ENCODE measurements around the gene TULP4.

The TULP4 gene

DNA sequence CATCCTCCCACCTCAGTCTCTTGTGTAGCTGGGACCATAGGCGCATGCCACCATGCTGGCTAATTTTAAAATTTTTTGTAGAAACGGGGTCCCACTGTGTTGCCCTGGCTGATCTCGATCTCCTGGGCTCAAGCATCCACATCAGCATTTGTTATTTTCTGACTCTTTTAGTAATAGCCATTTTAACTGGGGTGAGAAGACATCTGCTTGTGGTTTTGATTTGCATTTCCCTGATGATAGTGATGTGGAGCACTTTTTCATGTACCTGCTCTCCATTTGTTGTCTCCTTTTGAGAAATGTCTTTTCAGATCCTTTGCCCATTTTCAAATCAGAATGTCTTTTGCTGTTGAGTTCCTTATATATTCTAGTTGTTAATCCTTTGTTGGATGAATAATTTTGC lies 22.2 kb upstream of the TULP4 start:
- Histone ChIP-seq H3K79me1 (replicated peaks; ENCODE audit: low read length, poor library complexity, severe bottlenecking) (peaks cover 38% of the 10 kb centered on the region), H3K4me2 (ENCODE audit: low read length, poor library complexity, severe bottlenecking) (no peak overlapping the region), H3K27ac (ENCODE audit: low read length, poor library complexity, severe bottlenecking) (no peak overlapping the region), H4K8ac (ENCODE audit: low read length) (no peak overlapping the region), H3K9ac (ENCODE audit: low read length) (no peak overlapping the region), H3K18ac (ENCODE audit: low read depth in 1 of 2, low read length in 2 of 2) (no peak overlapping the region), H3K14ac (ENCODE audit: low read length in 2 of 2) (no peak overlapping the region), H3K4me3 (ENCODE audit: insufficient read depth in 1 of 2, low read depth in 1 of 2, low read length in 2 of 2) (no peak overlapping the region), H2AK5ac (ENCODE audit: low read length, severe bottlenecking) (no peak overlapping the region), H3K23ac (ENCODE audit: low read length in 2 of 2) (peak overlapping the region in 1 of 2 experiments; percentile 78), H2BK5ac (ENCODE audit: low read depth, low read length, poor library complexity, severe bottlenecking) (no peak overlapping the region), H2BK15ac (ENCODE audit: low read depth, poor library complexity, severe bottlenecking) (no peak overlapping the region), H3K9me3 (ENCODE audit: control insufficient read depth, low read length) (no peaks in the 10 kb centered on the region), H4K91ac (ENCODE audit: low read length) (no peak overlapping the region), H3K4me1 (ENCODE audit: control insufficient read depth, insufficient read depth, low read depth, low read length) (peaks cover 3% of the 10 kb centered on the region), H3K27me3 (ENCODE audit: control insufficient read depth in 1 of 2, insufficient read depth in 1 of 2, low read length in 2 of 2) (no peaks in the 10 kb centered on the region), H2BK12ac (ENCODE audit: low read length in 2 of 2) (no peak overlapping the region), H3K4ac (ENCODE audit: low read depth in 1 of 2, low read length in 2 of 2) (no peak overlapping the region), H3K36me3 (ENCODE audit: control insufficient read depth in 1 of 2, insufficient read depth in 2 of 2, low read depth in 1 of 2, low read length in 2 of 2) (peaks cover 3 to 8% of the 10 kb centered on the region in 2 experiments), H2BK120ac (ENCODE audit: low read depth, low read length) (no peak overlapping the region), H2AFZ (ENCODE audit: low read depth, low read length) (no peak overlapping the region)
- 100% methylated on average over 3 of the region's 3 CpGs for WGBS
- DNase-seq: no peak

DNA sequence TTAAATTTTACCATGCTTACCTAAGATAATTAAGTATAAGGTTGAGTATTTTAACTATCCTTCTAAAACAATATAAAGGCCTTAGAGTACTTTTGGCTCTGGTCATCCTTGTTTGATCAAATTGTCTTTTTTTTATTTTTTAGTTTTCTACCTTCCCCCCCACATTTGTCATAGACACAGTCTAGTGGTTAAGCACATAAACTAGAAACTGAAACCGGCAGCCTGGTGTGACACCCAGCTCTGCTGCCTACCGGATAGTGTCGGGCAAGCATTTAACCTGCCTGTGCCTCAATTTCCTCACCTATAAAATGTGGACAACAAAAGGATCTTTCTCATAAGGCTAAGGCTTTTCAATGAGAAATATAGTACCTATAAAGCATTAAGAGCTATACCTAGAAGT lies 21.6 kb upstream of the TULP4 start:
- Histone ChIP-seq H3K79me1 (replicated peaks; ENCODE audit: low read length, poor library complexity, severe bottlenecking) (peaks cover 36% of the 10 kb centered on the region), H3K18ac (ENCODE audit: low read depth in 1 of 2, low read length in 2 of 2) (no peak overlapping the region), H3K27ac (ENCODE audit: low read length, poor library complexity, severe bottlenecking) (no peak overlapping the region), H2AK5ac (ENCODE audit: low read length, severe bottlenecking) (no peak overlapping the region), H3K4me3 (ENCODE audit: insufficient read depth in 1 of 2, low read depth in 1 of 2, low read length in 2 of 2) (no peak overlapping the region), H3K4ac (ENCODE audit: low read depth in 1 of 2, low read length in 2 of 2) (no peak overlapping the region), H2BK5ac (ENCODE audit: low read depth, low read length, poor library complexity, severe bottlenecking) (no peak overlapping the region), H4K8ac (ENCODE audit: low read length) (no peak overlapping the region), H2AFZ (ENCODE audit: low read depth, low read length) (no peak overlapping the region), H3K14ac (ENCODE audit: low read length in 2 of 2) (no peak overlapping the region), H3K9me3 (ENCODE audit: control insufficient read depth, low read length) (no peaks in the 10 kb centered on the region), H3K9ac (ENCODE audit: low read length) (no peak overlapping the region), H4K91ac (ENCODE audit: low read length) (no peak overlapping the region), H3K27me3 (ENCODE audit: control insufficient read depth in 1 of 2, insufficient read depth in 1 of 2, low read length in 2 of 2) (no peaks in the 10 kb centered on the region), H3K4me1 (ENCODE audit: control insufficient read depth, insufficient read depth, low read depth, low read length) (peaks cover 2% of the 10 kb centered on the region), H2BK120ac (ENCODE audit: low read depth, low read length) (no peak overlapping the region), H3K4me2 (ENCODE audit: low read length, poor library complexity, severe bottlenecking) (no peak overlapping the region), H3K23ac (ENCODE audit: low read length in 2 of 2) (no peak overlapping the region), H2BK12ac (ENCODE audit: low read length in 2 of 2) (no peak overlapping the region), H2BK15ac (ENCODE audit: low read depth, poor library complexity, severe bottlenecking) (no peak overlapping the region), H3K36me3 (ENCODE audit: control insufficient read depth in 1 of 2, insufficient read depth in 2 of 2, low read depth in 1 of 2, low read length in 2 of 2) (peaks cover 4 to 8% of the 10 kb centered on the region in 2 experiments)
- DNase-seq: no peak
- whole genome bisulfite sequencing: 98% methylated on average over 3 of the region's 3 CpGs

DNA sequence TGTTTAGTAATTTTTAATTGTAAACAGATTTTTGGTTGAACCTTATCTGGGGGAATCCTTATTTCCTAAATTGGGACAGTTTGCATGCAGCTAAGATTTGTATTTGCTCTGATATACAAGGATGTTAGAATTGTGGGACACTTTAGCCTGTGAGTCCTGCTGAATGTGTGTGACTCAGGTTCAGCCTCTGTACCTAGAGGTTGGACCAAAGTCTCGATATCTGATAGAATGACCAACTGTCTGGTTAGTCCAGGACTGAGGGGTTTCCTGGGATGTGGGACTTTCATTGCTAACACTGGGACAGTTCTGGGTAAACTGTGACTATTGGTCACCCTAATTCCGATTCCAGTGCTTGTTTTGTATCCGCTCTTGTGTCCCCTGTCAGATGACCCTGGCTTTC lies 20.2 kb upstream of the TULP4 start:
- no peak overlapping the region for H3K4me3 ChIP-seq (ENCODE audit: insufficient read depth in 1 of 2, low read depth in 1 of 2, low read length in 2 of 2)
- H3K4ac ChIP-seq (ENCODE audit: low read depth in 1 of 2, low read length in 2 of 2): no peak overlapping the region
- WGBS: 98% methylated on average over 2 of the region's 3 CpGs

DNA sequence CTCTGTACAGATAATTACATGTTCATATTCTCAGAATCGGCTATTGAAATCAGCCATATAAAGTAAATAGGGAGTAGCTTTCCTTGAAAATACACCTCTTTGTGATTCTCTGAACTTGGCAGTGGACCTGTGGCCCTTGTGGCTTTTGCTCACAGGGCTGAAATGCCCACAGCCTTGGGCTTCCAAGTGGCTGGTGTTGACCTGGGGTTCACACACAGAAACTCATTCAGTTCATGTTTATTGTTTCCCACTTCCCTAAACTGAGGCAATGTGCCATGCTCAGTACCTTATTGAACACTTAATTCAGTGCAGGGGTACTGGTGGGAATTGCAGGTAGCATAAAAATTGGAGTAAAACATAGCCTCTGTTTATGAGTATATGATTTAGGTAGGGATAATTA lies 19.1 kb upstream of the TULP4 start:
- Histone ChIP-seq H3K27me3 (ENCODE audit: control insufficient read depth in 1 of 2, insufficient read depth in 1 of 2, low read length in 2 of 2) (no peaks in the 10 kb centered on the region), H3K23ac (ENCODE audit: low read length in 2 of 2) (no peak overlapping the region), H2AFZ (ENCODE audit: low read depth, low read length) (no peak overlapping the region), H3K79me1 (replicated peaks; ENCODE audit: low read length, poor library complexity, severe bottlenecking) (peaks cover 29% of the 10 kb centered on the region), H2AK5ac (ENCODE audit: low read length, severe bottlenecking) (no peak overlapping the region), H4K8ac (ENCODE audit: low read length) (no peak overlapping the region), H3K9ac (ENCODE audit: low read length) (no peak overlapping the region), H2BK5ac (ENCODE audit: low read depth, low read length, poor library complexity, severe bottlenecking) (no peak overlapping the region), H2BK15ac (ENCODE audit: low read depth, poor library complexity, severe bottlenecking) (no peak overlapping the region), H2BK120ac (ENCODE audit: low read depth, low read length) (no peak overlapping the region), H3K18ac (ENCODE audit: low read depth in 1 of 2, low read length in 2 of 2) (no peak overlapping the region), H2BK12ac (ENCODE audit: low read length in 2 of 2) (no peak overlapping the region), H3K9me3 (ENCODE audit: control insufficient read depth, low read length) (peaks cover 17% of the 10 kb centered on the region), H3K36me3 (ENCODE audit: control insufficient read depth in 1 of 2, insufficient read depth in 2 of 2, low read depth in 1 of 2, low read length in 2 of 2) (peaks cover 5 to 8% of the 10 kb centered on the region in 2 experiments), H3K27ac (ENCODE audit: low read length, poor library complexity, severe bottlenecking) (no peak overlapping the region), H3K14ac (ENCODE audit: low read length in 2 of 2) (no peak overlapping the region), H3K4ac (ENCODE audit: low read depth in 1 of 2, low read length in 2 of 2) (no peak overlapping the region), H3K4me3 (ENCODE audit: insufficient read depth in 1 of 2, low read depth in 1 of 2, low read length in 2 of 2) (no peak overlapping the region), H4K91ac (ENCODE audit: low read length) (no peak overlapping the region), H3K4me1 (ENCODE audit: control insufficient read depth, insufficient read depth, low read depth, low read length) (peaks cover 2% of the 10 kb centered on the region), H3K4me2 (ENCODE audit: low read length, poor library complexity, severe bottlenecking) (no peak overlapping the region)
- 100% methylated on average over 1 of the region's 1 CpG for WGBS
- no peak for DNase-seq

More for the DNA sequence above, 20.2 kb upstream of the TULP4 start:
- Histone ChIP-seq H4K91ac (ENCODE audit: low read length) (peak overlapping the region; percentile 39), H2AK5ac (ENCODE audit: low read length, severe bottlenecking) (no peak overlapping the region), H2BK15ac (ENCODE audit: low read depth, poor library complexity, severe bottlenecking) (no peak overlapping the region), H3K14ac (ENCODE audit: low read length in 2 of 2) (no peak overlapping the region), H3K4me2 (ENCODE audit: low read length, poor library complexity, severe bottlenecking) (no peak overlapping the region), H3K9ac (ENCODE audit: low read length) (no peak overlapping the region), H3K4me1 (ENCODE audit: control insufficient read depth, insufficient read depth, low read depth, low read length) (peaks cover 2% of the 10 kb centered on the region), H2AFZ (ENCODE audit: low read depth, low read length) (no peak overlapping the region), H2BK12ac (ENCODE audit: low read length in 2 of 2) (no peak overlapping the region), H3K18ac (ENCODE audit: low read depth in 1 of 2, low read length in 2 of 2) (peak overlapping the region in 1 of 2 experiments; percentile 21), H2BK120ac (ENCODE audit: low read depth, low read length) (no peak overlapping the region), H4K8ac (ENCODE audit: low read length) (no peak overlapping the region), H3K27ac (ENCODE audit: low read length, poor library complexity, severe bottlenecking) (no peak overlapping the region), H3K36me3 (ENCODE audit: control insufficient read depth in 1 of 2, insufficient read depth in 2 of 2, low read depth in 1 of 2, low read length in 2 of 2) (peaks cover 5 to 8% of the 10 kb centered on the region in 2 experiments), H3K23ac (ENCODE audit: low read length in 2 of 2) (no peak overlapping the region), H2BK5ac (ENCODE audit: low read depth, low read length, poor library complexity, severe bottlenecking) (no peak overlapping the region), H3K9me3 (ENCODE audit: control insufficient read depth, low read length) (peaks cover 8% of the 10 kb centered on the region), H3K79me1 (replicated peaks; ENCODE audit: low read length, poor library complexity, severe bottlenecking) (peaks cover 36% of the 10 kb centered on the region), H3K27me3 (ENCODE audit: control insufficient read depth in 1 of 2, insufficient read depth in 1 of 2, low read length in 2 of 2) (no peaks in the 10 kb centered on the region)
- no peak for DNase-seq
